GM12878 (cell line): ENCODE results near the gene SDHC. TPM values are rescaled to one million over a fixed set of nuclear protein-coding genes. Genes with fewer than 3 reads are reported as not detected.

Experiments used
- ATAC-seq: fragments of 200-7000 bp; cut with Tn5 transposase; 3 replicates; pipeline ENCODE4 v1.9.1; 2020; ENCODE audit warnings: mild to moderate bottlenecking, moderate library complexity
- BruUV-seq: library from RNA; stranded (reverse); fragments of 400-500 nt; replicated peaks from 2 replicates; lab custom pipeline; 2021; lab: Mats Ljungman, UMichigan
- CTCF ChIA-PET: fragments of 300-600 bp; sonication (Branson Sonifier 250); formaldehyde crosslinking; extraction: SDS; loops from one replicate; lab custom pipeline; 2021; ENCODE audit warnings: inconsistent platforms; lab: Yijun Ruan, JAX
- POLR2A ChIA-PET: fragments of 350-600 bp; formaldehyde crosslinking; extraction: SDS; loops from one replicate; lab custom pipeline; 2021; ENCODE audit warnings: inconsistent platforms; lab: Charles Lee
- RAD21 ChIA-PET: fragments of 300-600 bp; sonication (Branson Sonifier 250); formaldehyde crosslinking; loops from one replicate; lab custom pipeline; 2023; ENCODE audit warnings: antibody characterized with exemption; ENCODE audit not compliant: unreplicated experiment; lab: Charles Lee
- SMC1A ChIA-PET: fragments of 300-600 bp; sonication (Branson Sonifier 250); formaldehyde crosslinking; loops from one replicate; lab custom pipeline; 2023; ENCODE audit not compliant: unreplicated experiment, uncharacterized antibody; lab: Charles Lee
- DNase-seq: peaks from one replicate; pipeline ENCODE4 v3.0.0-alpha.2; 2011; ENCODE audit warnings: low read depth, low spot score
- FAIRE-seq: peaks from 3 replicates; lab custom pipeline; 2011; peaks lifted over from hg19 to GRCh38; lab: Jason Lieb, UNC
- H2AFZ ChIP-seq: 2 replicates; pipeline ENCODE4 v1.6.0; 2011; ENCODE audit warnings: low read depth, low read length, control low read depth; ENCODE audit not compliant: control insufficient read depth
- H3K27ac ChIP-seq: 2 replicates; pipeline ENCODE4 v1.5.1; 2011; ENCODE audit warnings: control low read depth; ENCODE audit not compliant: control insufficient read depth, insufficient read depth
- H3K27me3 ChIP-seq, 2 experiments: replicated peaks in 1 of 2; 2 replicates each; pipeline versions ENCODE4 v1.6.0 to v1.6.1; 2011; ENCODE audit warnings: low read length in 1 of 2; ENCODE audit not compliant: control insufficient read depth in 2 of 2, insufficient read depth in 2 of 2
- H3K36me3 ChIP-seq, 2 experiments: 2 replicates each; pipeline ENCODE4 v1.5.1; 2011; ENCODE audit warnings: low read length in 1 of 2; ENCODE audit not compliant: control insufficient read depth in 2 of 2, insufficient read depth in 2 of 2
- H3K4me1 ChIP-seq: 2 replicates; pipeline ENCODE4 v1.6.1; 2011; ENCODE audit warnings: mild to moderate bottlenecking, low read length, moderate library complexity, mixed read lengths; ENCODE audit not compliant: control insufficient read depth, insufficient read depth
- H3K4me2 ChIP-seq: 2 replicates; pipeline ENCODE4 v1.6.0; 2011; ENCODE audit warnings: control low read depth; ENCODE audit not compliant: control insufficient read depth, insufficient read depth
- H3K4me3 ChIP-seq: fragments of 200-600 bp; sonication (generic); 2 replicates; pipeline ENCODE4 v1.5.1; 2016
- H3K79me2 ChIP-seq: 2 replicates; pipeline ENCODE4 v1.6.0; 2011; ENCODE audit warnings: low read length; ENCODE audit not compliant: control insufficient read depth, insufficient read depth
- H3K9ac ChIP-seq: 2 replicates; pipeline ENCODE4 v1.8.0; 2011; ENCODE audit warnings: low read length, control low read depth, mixed read lengths; ENCODE audit not compliant: control insufficient read depth, insufficient read depth
- H3K9me3 ChIP-seq: replicated peaks from 3 replicates; pipeline ENCODE4 v1.5.1; 2011; ENCODE audit warnings: mild to moderate bottlenecking, low read length; ENCODE audit not compliant: control insufficient read depth, insufficient read depth
- H4K20me1 ChIP-seq: 2 replicates; pipeline ENCODE4 v1.6.0; 2011; ENCODE audit not compliant: control insufficient read depth, insufficient read depth
- CBFB ChIP-seq: IDR thresholded peaks from 2 replicates; pipeline ENCODE4 v1.6.1; 2016; ENCODE audit warnings: antibody characterized with exemption, low read depth
- CHD2 ChIP-seq: IDR thresholded peaks from 2 replicates; pipeline ENCODE4 v1.6.1; 2011; ENCODE audit warnings: low read depth, low read length, improper control_type of control experiment, borderline replicate concordance
- EED ChIP-seq: sonication (generic); IDR thresholded peaks from 2 replicates; pipeline ENCODE4 v1.6.1; 2016; ENCODE audit warnings: antibody characterized with exemption, low read depth
- GATAD2B ChIP-seq: fragments of 450-650 bp; conservative IDR thresholded peaks from 2 replicates; pipeline ENCODE4 v1.6.1; 2017; ENCODE audit warnings: low read depth, mild to moderate bottlenecking, moderate library complexity
- IRF4 ChIP-seq: IDR thresholded peaks from 2 replicates; pipeline ENCODE4 v1.6.1; 2011; ENCODE audit warnings: low read depth, low read length
- MTA2 ChIP-seq: fragments of 450-650 bp; IDR thresholded peaks from 2 replicates; pipeline ENCODE4 v1.6.1; 2016; ENCODE audit warnings: low read depth, mild to moderate bottlenecking, moderate library complexity
- NR2F1 ChIP-seq: fragments of 450-650 bp; conservative IDR thresholded peaks from 2 replicates; pipeline ENCODE4 v1.6.1; 2017; ENCODE audit warnings: mild to moderate bottlenecking
- RAD51 ChIP-seq: fragments of 450-650 bp; IDR thresholded peaks from 2 replicates; pipeline ENCODE4 v1.6.1; 2016; ENCODE audit warnings: moderate library complexity, mild to moderate bottlenecking, inconsistent platforms
- RFX5 ChIP-seq: IDR thresholded peaks from 2 replicates; pipeline ENCODE4 v1.6.1; 2011; ENCODE audit warnings: low read depth, low read length, improper control_type of control experiment
- RUNX3 ChIP-seq: IDR thresholded peaks from 2 replicates; pipeline ENCODE4 v1.6.1; 2012; ENCODE audit warnings: low read length, inconsistent platforms
- SIX5 ChIP-seq: IDR thresholded peaks from 2 replicates; pipeline ENCODE4 v1.6.1; 2011; ENCODE audit warnings: mild to moderate bottlenecking, low read depth, low read length, moderate library complexity; ENCODE audit not compliant: severe bottlenecking
- ZNF274 ChIP-seq: IDR thresholded peaks from one replicate; pipeline ENCODE4 v1.8.0; 2011; ENCODE audit not compliant: insufficient read length, insufficient read depth
- WGBS: methylation state at CpG from one replicate; pipeline ENCODE4 v1.1.6; 2016; ENCODE audit warnings: low lambda C conversion rate; ENCODE audit not compliant: insufficient replicate concordance, insufficient coverage; ENCODE audit errors: missing lambda C conversion rate; 5-methylcytosine and 5-hydroxymethylcytosine counted together
- in situ Hi-C: fragments of 300-500 bp; cut with MboI; formaldehyde crosslinking; loops from 9 replicates; pipeline ENCODE4 v1.14.3; 2018; ENCODE audit warnings: mixed read lengths
- intact Hi-C: fragments of 100-400 bp; cut with micrococcal nuclease; formaldehyde crosslinking; loops from one replicate; pipeline ENCODE4 v1.14.2; 2022; ENCODE audit not compliant: unreplicated experiment
- polyA plus RNA-seq, 11 experiments: library from polyadenylated mRNA; depleted of rRNA in 4 of 11; unstranded in 6 of 11; stranded (reverse) in 5 of 11; fragments of >200 nt; fragmentation: Nextera tagmentation in 4 of 11; fragmentation: Illumina TruSeq in 1 of 11; extraction: Ambion mirVana in 4 of 11; extraction: Trizol in 1 of 11; gene quantifications; 1 replicate in 1 of 11; 2 replicates in 10 of 11; pipeline versions ENCODE4 v1.2.1 to v1.2.3, GENCODE V29; 2011 to 2016; ENCODE audit warnings: inconsistent platforms in 2 of 11, missing spikeins in 2 of 11, low read depth in 1 of 11
- total RNA-seq, 4 experiments: library from RNA; depleted of rRNA in 3 of 4; stranded (reverse); fragments of >200 nt in 3 of 4; fragmentation: Illumina TruSeq in 1 of 4; extraction: Trizol in 1 of 4; gene quantifications; 2 replicates each; pipeline versions ENCODE4 v1.2.1 to v1.2.3, GENCODE V29; 2013 to 2021
- TF ChIP-seq, protein P1 (sequence below): IDR thresholded peaks from 2 replicates; pipeline ENCODE4 v1.6.1; 2012; ENCODE audit warnings: low read length, inconsistent platforms
- TF ChIP-seq, protein P2 (sequence below): fragments of 450-650 bp; IDR thresholded peaks from 2 replicates; pipeline ENCODE4 v1.6.1; 2016; ENCODE audit warnings: mild to moderate bottlenecking, moderate library complexity, borderline replicate concordance

The SDHC gene
- total and polyA plus RNA-seq, 10 of the 15 experiments (the other 5 are each of a cell fraction or from before 2014, with no cell fraction given), result 18.4 to 340 (median 178) TPM

DNA sequence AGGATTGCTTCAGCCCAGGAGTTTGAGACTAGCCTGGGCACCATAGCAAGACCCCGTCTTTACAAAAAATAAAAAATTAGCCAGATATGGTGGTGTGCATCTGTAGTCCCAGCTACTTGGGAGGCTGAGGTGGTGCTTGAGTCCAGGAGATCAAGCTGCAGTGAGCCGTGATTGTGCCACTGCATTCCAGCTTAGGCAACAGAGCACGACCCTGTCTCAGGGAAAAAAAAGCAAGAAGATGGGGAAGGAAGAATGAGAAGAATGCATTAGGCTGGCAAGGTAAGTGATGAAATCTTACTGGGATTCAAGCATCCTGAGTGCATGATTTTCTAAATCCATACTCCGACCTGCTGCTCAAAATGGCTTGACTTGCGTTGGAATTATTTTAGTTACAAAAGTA lies 48.9 kb upstream of the SDHC start:
- H3K9me3 ChIP-seq, result no peaks in the 10 kb centered on the region
- no peaks in the 10 kb centered on the region for H3K79me2 ChIP-seq
- no peak overlapping the region for H2AFZ ChIP-seq
- FAIRE-seq (no peak), DNase-seq (no peak), ATAC-seq (no peak)
- no peak overlapping the region for H3K27ac ChIP-seq
- ChIA-PET CTCF (interaction anchor here (0.6 to 2.0 kb wide), 2 partner anchors 20 to 29 kb away, joined by 3 to 7 read pairs; no protein-coding TSS in a partner anchor), POLR2A (interaction anchor here (0.6 to 1.0 kb wide), 2 partner anchors 83 kb away, joined by 3 to 4 read pairs; no protein-coding TSS in a partner anchor), SMC1A (no interaction called here), RAD21 (no interaction called here)
- intact Hi-C loops, result no loop called here
- H3K4me1 ChIP-seq, result peaks cover 12% of the 10 kb centered on the region
- in situ Hi-C loops, result no loop called here
- WGBS, result 46% methylated on average over 5 of the region's 5 CpGs
- H3K36me3 ChIP-seq, result no peaks in the 10 kb centered on the region
- no peak overlapping the region for H3K4me3 ChIP-seq
- BruUV-seq, result no TSS peak
- no peak overlapping the region for H3K9ac ChIP-seq
- H4K20me1 ChIP-seq, result no peaks in the 10 kb centered on the region
- H3K27me3 ChIP-seq, result no peaks in the 10 kb centered on the region; a peak in 1 of 4 replicates
- H3K4me2 ChIP-seq, result no peak overlapping the region
- no peak for TF ChIP-seq NR2F1
- no peak for TF ChIP-seq MTA2
- no peak for TF ChIP-seq EED
- no peak for TF ChIP-seq RFX5
- no peak for TF ChIP-seq CHD2

DNA sequence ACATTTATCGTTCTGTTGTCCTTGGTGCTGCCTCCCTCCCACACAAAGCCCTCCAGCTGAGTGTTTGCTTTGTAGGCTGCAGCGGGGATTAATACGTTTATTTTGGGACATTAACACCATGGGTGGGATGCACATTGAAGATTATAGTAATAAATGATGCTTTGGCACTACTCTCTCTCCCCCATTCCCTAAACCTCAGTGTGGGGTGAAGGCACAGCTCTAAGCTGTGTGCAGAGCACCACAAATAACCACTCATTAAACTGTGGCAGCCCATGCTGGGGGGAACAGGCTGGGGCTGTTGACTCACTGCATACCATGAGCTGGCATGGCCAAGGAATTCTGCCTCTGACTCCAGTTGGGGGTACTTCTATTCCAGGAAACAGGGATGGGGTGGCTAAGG lies 48.0 kb upstream of the SDHC start:
- H3K4me2 ChIP-seq, result no peak overlapping the region
- ChIA-PET SMC1A (interaction anchor here (0.6 to 0.8 kb wide), 3 partner anchors 10 to 37 kb away, joined by 3 read pairs; no protein-coding TSS in a partner anchor), RAD21 (interaction anchor here (0.7 kb wide), 2 partner anchors 36 to 39 kb away, joined by 3 read pairs; no protein-coding TSS in a partner anchor), CTCF (interaction anchor here (1.3 to 2.0 kb wide), 2 partner anchors 21 to 66 kb away, joined by 3 to 7 read pairs; no protein-coding TSS in a partner anchor), POLR2A (interaction anchor here (0.6 to 1.0 kb wide), 2 partner anchors 17 to 83 kb away, joined by 3 to 4 read pairs; no protein-coding TSS in a partner anchor)
- no peak overlapping the region for H3K27ac ChIP-seq
- DNase-seq, result no peak
- in situ Hi-C loops, result no loop called here
- no peak overlapping the region for H2AFZ ChIP-seq
- H3K9me3 ChIP-seq, result no peaks in the 10 kb centered on the region
- peaks cover 6% of the 10 kb centered on the region; the same call in 1 of the 2 replicates for H3K4me1 ChIP-seq
- H3K36me3 ChIP-seq, result no peaks in the 10 kb centered on the region
- H3K27me3 ChIP-seq, result no peaks in the 10 kb centered on the region
- no peak for ATAC-seq
- H3K4me3 ChIP-seq, result no peak overlapping the region
- WGBS, result 28% methylated on average over 3 of the region's 3 CpGs
- intact Hi-C loops, result no loop called here
- no peaks in the 10 kb centered on the region for H3K79me2 ChIP-seq
- no peak overlapping the region for H3K9ac ChIP-seq
- FAIRE-seq, result no peak
- BruUV-seq, result no TSS peak
- H4K20me1 ChIP-seq, result no peaks in the 10 kb centered on the region
- TF ChIP-seq CBFB (no peak), RAD51 (no peak), RUNX3 (no peak), ZNF274 (no peak), IRF4 (no peak), GATAD2B (no peak), SIX5 (no peak)
- TF ChIP-seq, protein P1, sequence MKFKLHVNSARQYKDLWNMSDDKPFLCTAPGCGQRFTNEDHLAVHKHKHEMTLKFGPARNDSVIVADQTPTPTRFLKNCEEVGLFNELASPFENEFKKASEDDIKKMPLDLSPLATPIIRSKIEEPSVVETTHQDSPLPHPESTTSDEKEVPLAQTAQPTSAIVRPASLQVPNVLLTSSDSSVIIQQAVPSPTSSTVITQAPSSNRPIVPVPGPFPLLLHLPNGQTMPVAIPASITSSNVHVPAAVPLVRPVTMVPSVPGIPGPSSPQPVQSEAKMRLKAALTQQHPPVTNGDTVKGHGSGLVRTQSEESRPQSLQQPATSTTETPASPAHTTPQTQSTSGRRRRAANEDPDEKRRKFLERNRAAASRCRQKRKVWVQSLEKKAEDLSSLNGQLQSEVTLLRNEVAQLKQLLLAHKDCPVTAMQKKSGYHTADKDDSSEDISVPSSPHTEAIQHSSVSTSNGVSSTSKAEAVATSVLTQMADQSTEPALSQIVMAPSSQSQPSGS, result no peak
- TF ChIP-seq, protein P2, sequence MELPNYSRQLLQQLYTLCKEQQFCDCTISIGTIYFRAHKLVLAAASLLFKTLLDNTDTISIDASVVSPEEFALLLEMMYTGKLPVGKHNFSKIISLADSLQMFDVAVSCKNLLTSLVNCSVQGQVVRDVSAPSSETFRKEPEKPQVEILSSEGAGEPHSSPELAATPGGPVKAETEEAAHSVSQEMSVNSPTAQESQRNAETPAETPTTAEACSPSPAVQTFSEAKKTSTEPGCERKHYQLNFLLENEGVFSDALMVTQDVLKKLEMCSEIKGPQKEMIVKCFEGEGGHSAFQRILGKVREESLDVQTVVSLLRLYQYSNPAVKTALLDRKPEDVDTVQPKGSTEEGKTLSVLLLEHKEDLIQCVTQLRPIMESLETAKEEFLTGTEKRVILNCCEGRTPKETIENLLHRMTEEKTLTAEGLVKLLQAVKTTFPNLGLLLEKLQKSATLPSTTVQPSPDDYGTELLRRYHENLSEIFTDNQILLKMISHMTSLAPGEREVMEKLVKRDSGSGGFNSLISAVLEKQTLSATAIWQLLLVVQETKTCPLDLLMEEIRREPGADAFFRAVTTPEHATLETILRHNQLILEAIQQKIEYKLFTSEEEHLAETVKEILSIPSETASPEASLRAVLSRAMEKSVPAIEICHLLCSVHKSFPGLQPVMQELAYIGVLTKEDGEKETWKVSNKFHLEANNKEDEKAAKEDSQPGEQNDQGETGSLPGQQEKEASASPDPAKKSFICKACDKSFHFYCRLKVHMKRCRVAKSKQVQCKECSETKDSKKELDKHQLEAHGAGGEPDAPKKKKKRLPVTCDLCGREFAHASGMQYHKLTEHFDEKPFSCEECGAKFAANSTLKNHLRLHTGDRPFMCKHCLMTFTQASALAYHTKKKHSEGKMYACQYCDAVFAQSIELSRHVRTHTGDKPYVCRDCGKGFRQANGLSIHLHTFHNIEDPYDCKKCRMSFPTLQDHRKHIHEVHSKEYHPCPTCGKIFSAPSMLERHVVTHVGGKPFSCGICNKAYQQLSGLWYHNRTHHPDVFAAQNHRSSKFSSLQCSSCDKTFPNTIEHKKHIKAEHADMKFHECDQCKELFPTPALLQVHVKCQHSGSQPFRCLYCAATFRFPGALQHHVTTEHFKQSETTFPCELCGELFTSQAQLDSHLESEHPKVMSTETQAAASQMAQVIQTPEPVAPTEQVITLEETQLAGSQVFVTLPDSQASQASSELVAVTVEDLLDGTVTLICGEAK, result no peak
